Pancreas (tissue), 10 donors: ENCODE data around the gene MAN2A2. TPM values are rescaled to one million over a fixed set of nuclear protein-coding genes. Genes with fewer than 3 reads are reported as not detected.

Experiments
- ATAC-seq, 4 donors: fragments of 200-7000 bp; cut with Tn5 transposase; one replicate each; pipeline versions ENCODE4 v1.8.0 to v1.9.1; 2020; ENCODE audit warnings: mild to moderate bottlenecking in 4 of 4, moderate library complexity in 4 of 4
- DNase-seq, 6 donors: peaks; one replicate each; pipeline ENCODE4 v3.0.0-alpha.2; 2020
- FAIRE-seq: peaks from 2 replicates; lab custom pipeline; 2012; peaks lifted over from hg19 to GRCh38; lab: Jason Lieb, UNC
- H3K27ac ChIP-seq, 4 donors: fragments of 200-600 bp; sonication (generic); 1 replicate in 3 of 4; 2 replicates in 1 of 4; pipeline versions ENCODE4 v1.5.0 to v1.8.0; 2020
- H3K27me3 ChIP-seq, 4 donors: fragments of 200-600 bp; one replicate each; pipeline ENCODE4 v1.8.0; 2021
- H3K36me3 ChIP-seq, 3 donors: fragments of 200-600 bp; sonication (generic) in 1 of 3; one replicate each; pipeline versions ENCODE4 v1.5.0 to v1.8.0; 2020 to 2021
- H3K4me1 ChIP-seq, 3 donors: fragments of 200-600 bp; one replicate each; pipeline ENCODE4 v1.8.0; 2021
- H3K4me3 ChIP-seq, 4 donors: fragments of 200-600 bp; sonication (generic) in 2 of 4; one replicate each; pipeline versions ENCODE4 v1.5.0 to v1.8.0; 2020 to 2021
- H3K9me3 ChIP-seq, 4 donors: fragments of 200-600 bp; one replicate each; pipeline ENCODE4 v1.8.0; 2021
- CTCF ChIP-seq, 4 donors: fragments of 200-600 bp; sonication (generic) in 3 of 4; IDR thresholded peaks; one replicate each; pipeline versions ENCODE4 v1.5.0 to v1.8.0; 2021; ENCODE audit warnings: antibody characterized with exemption in 4 of 4
- WGBS, 2 donors: extraction: QIAGEN DNeasy Blood & Tissue Kit; methylation state at CpG; one replicate each; pipeline ENCODE4 v1.1.7; 2013; 5-methylcytosine and 5-hydroxymethylcytosine counted together
- intact Hi-C, 3 donors: fragments of 100-400 bp; cut with DNase I; formaldehyde crosslinking; loops; one replicate each; pipeline versions ENCODE4 v1.11.1 to v1.14.2; 2022
- polyA plus RNA-seq, 2 donors: library from polyadenylated mRNA; stranded (reverse); fragments of 200-250 nt; gene quantifications; one replicate each; pipeline ENCODE4 v1.2.3, GENCODE V29; 2013
- total RNA-seq, 6 donors: library from RNA; stranded (reverse); fragmentation: NEBNext Ultra II Directional in 4 of 6; extraction: Animal tissue kit (Norgen Biotek cat#: 25700) in 4 of 6; gene quantifications; one replicate each; pipeline versions ENCODE4 v1.2.1 to v1.2.4, GENCODE V29; 2021 to 2023
- donor health status: healthy with polysubstance abuse.
- donor health status: DM: no; HTN: no; CAD: no; lungs with moderate emphysema.
- donor health status: DM: no; HTN: no; CAD: no.
- donor health status: control.
- donor health status: control.
- donor health status: Bipolar disorder and iron deficiency.
- donor health status: DM: yes; HTN: yes; CAD: no.
- donor health status: DM: no; HTN: no; CAD: no.
- donor health status: DM: no; HTN: no; CAD: no.
- donor health status: DM: yes; HTN: yes; CAD: no.

The MAN2A2 gene
- total and polyA plus RNA-seq, 8 donors, result 56.6 to 118 (median 67.7) TPM

- Histone ChIP-seq H3K36me3 (peaks cover 0 to 53% (median 32%) of the 10 kb centered on the region in 3 donors), H3K27ac (no peak overlapping the region), H3K4me3 (no peak overlapping the region), H3K9me3 (no peaks in the 10 kb centered on the region), H3K27me3 (no peaks in the 10 kb centered on the region), H3K4me1 (peaks cover 0 to 11% (median 4%) of the 10 kb centered on the region in 3 donors)
- 82 to 84% methylated on average over 5 of the region's 5 CpGs for WGBS, 2 donors
- ATAC-seq (no peak), FAIRE-seq (no peak), DNase-seq (peak in 2 of 6 donors; percentile 8 to 19)
- TF ChIP-seq CTCF (IDR thresholded peaks at IDR 0.05), result no peak
- intact Hi-C loops, result no loop called here
Observed at GRCh38 chr15:90938261-90938660, 35.2 kb downstream of the MAN2A2 start.

GRCh38 chr15:90939756-90940155 is 36.7 kb downstream of the MAN2A2 start:
- FAIRE-seq (no peak), DNase-seq (no peak), ATAC-seq (no peak)
- Histone ChIP-seq H3K9me3 (no peaks in the 10 kb centered on the region), H3K27ac (no peak overlapping the region), H3K4me1 (peaks cover 0 to 11% (median 0%) of the 10 kb centered on the region in 3 donors), H3K36me3 (peaks cover 0 to 66% (median 42%) of the 10 kb centered on the region in 3 donors), H3K4me3 (no peak overlapping the region), H3K27me3 (no peaks in the 10 kb centered on the region)
- WGBS, 2 donors, result 77 to 94% methylated on average over 7 of the region's 7 CpGs
- intact Hi-C loops, result no loop called here
- TF ChIP-seq CTCF (IDR thresholded peaks at IDR 0.05), result no peak

GRCh38 chr15:90941038-90941437 is 37.9 kb downstream of the MAN2A2 start:
- intact Hi-C loops, result no loop called here
- H3K9me3 ChIP-seq, result no peaks in the 10 kb centered on the region
- ATAC-seq (no peak), FAIRE-seq (no peak), DNase-seq (no peak)
- WGBS, 2 donors, result 96% methylated on average over 4 of the region's 4 CpGs
- H3K27ac ChIP-seq, result no peak overlapping the region
- no peaks in the 10 kb centered on the region for H3K27me3 ChIP-seq
- no peak for TF ChIP-seq CTCF (IDR thresholded peaks at IDR 0.05)
- H3K4me3 ChIP-seq, result no peak overlapping the region
- H3K36me3 ChIP-seq, result peaks cover 0 to 77% (median 46%) of the 10 kb centered on the region in 3 donors
- peaks cover 0 to 7% (median 0%) of the 10 kb centered on the region in 3 donors for H3K4me1 ChIP-seq

GRCh38 chr15:90942354-90943120 is 39.4 kb downstream of the MAN2A2 start:
- ATAC-seq (no peak), DNase-seq (no peak), FAIRE-seq (no peak)
- H3K36me3 ChIP-seq, result peaks cover 0 to 81% (median 51%) of the 10 kb centered on the region in 3 donors
- no peak overlapping the region for H3K4me3 ChIP-seq
- H3K9me3 ChIP-seq, result no peaks in the 10 kb centered on the region
- intact Hi-C loops, result no loop called here
- no peak for TF ChIP-seq CTCF (IDR thresholded peaks at IDR 0.05)
- H3K27me3 ChIP-seq, result no peaks in the 10 kb centered on the region
- no peak overlapping the region for H3K27ac ChIP-seq
- WGBS, 2 donors, result 87% methylated on average over 12 of the region's 12 CpGs
- H3K4me1 ChIP-seq, result no peaks in the 10 kb centered on the region

GRCh38 chr15:90945091-90945490 is 42.0 kb downstream of the MAN2A2 start:
- ATAC-seq, result no peak
- H3K9me3 ChIP-seq, result no peaks in the 10 kb centered on the region
- H3K36me3 ChIP-seq, result peaks cover 0 to 83% (median 44%) of the 10 kb centered on the region in 3 donors

More at GRCh38 chr15:90945091-90945490, 42.0 kb downstream of the MAN2A2 start:
- H3K4me1 ChIP-seq, result no peaks in the 10 kb centered on the region
- WGBS, 2 donors, result 96 to 97% methylated on average over 7 of the region's 7 CpGs
- intact Hi-C loops, result no loop called here
- no peak overlapping the region for H3K4me3 ChIP-seq
- no peak for TF ChIP-seq CTCF (IDR thresholded peaks at IDR 0.05)
- FAIRE-seq (no peak), DNase-seq (no peak)
- no peaks in the 10 kb centered on the region for H3K27me3 ChIP-seq
- no peak overlapping the region for H3K27ac ChIP-seq
